ENCODE measurements around the gene CCDC102B.

The CCDC102B gene

GRCh38 chr18:68948622-68949021, 150.7 kb downstream of the CCDC102B start:
- Histone ChIP-seq H3K27me3 (ENCODE audit: low read length) (no peaks in the 10 kb centered on the region), H3K27ac (ENCODE audit: low read depth, low read length) (no peak overlapping the region), H3K9ac (ENCODE audit: low read length) (no peak overlapping the region), H3F3A (ENCODE audit: insufficient read depth) (no peaks in the 10 kb centered on the region), H3K9me3 (ENCODE audit: insufficient read depth, low read length) (no peaks in the 10 kb centered on the region), H4K20me1 (ENCODE audit: low read depth, low read length) (no peaks in the 10 kb centered on the region), H3K9me2 (replicated peaks; ENCODE audit: insufficient read depth, low read length) (no peaks in the 10 kb centered on the region), H3K79me2 (ENCODE audit: insufficient read depth, low read length) (no peaks in the 10 kb centered on the region), H2AFZ (ENCODE audit: low read depth, low read length, severe bottlenecking) (no peak overlapping the region), H3K36me3 (ENCODE audit: low read length) (no peaks in the 10 kb centered on the region), H3K4me3 (ENCODE audit: insufficient read depth, low read length, poor library complexity, severe bottlenecking) (no peak overlapping the region), H3K4me2 (ENCODE audit: low read depth, low read length, poor library complexity, severe bottlenecking) (no peak overlapping the region)
- no peak for TF ChIP-seq EZH2phosphoT487 (conservative IDR thresholded peaks at IDR 0.05; ENCODE audit: low read length)
- TF ChIP-seq, protein P1, sequence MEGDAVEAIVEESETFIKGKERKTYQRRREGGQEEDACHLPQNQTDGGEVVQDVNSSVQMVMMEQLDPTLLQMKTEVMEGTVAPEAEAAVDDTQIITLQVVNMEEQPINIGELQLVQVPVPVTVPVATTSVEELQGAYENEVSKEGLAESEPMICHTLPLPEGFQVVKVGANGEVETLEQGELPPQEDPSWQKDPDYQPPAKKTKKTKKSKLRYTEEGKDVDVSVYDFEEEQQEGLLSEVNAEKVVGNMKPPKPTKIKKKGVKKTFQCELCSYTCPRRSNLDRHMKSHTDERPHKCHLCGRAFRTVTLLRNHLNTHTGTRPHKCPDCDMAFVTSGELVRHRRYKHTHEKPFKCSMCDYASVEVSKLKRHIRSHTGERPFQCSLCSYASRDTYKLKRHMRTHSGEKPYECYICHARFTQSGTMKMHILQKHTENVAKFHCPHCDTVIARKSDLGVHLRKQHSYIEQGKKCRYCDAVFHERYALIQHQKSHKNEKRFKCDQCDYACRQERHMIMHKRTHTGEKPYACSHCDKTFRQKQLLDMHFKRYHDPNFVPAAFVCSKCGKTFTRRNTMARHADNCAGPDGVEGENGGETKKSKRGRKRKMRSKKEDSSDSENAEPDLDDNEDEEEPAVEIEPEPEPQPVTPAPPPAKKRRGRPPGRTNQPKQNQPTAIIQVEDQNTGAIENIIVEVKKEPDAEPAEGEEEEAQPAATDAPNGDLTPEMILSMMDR (IDR thresholded peaks at IDR 0.05; ENCODE audit: insufficient read depth, low read length, poor library complexity, severe bottlenecking), result no peak

DNA sequence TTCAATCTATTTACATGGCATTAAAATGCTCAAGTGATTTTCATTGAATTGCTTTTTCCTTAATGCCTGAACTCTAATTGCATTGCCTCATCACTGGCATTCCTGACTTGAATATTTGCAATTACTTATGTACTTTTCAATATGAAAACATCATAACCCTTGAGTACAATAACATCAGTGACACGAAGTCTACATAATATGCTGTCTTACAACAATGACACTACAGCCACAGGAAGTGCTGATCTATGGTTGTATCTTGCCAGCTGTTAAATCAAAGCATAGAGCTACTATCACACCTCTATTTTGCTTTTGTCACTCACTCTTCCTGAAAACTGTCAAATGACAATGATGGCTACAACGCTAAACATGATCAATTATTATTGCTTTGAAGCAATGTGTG, 156.9 kb downstream of the CCDC102B start:
- no peaks in the 10 kb centered on the region for H4K20me1 ChIP-seq (ENCODE audit: low read depth, low read length)
- no peaks in the 10 kb centered on the region for H3K27me3 ChIP-seq (ENCODE audit: low read length)
- TF ChIP-seq EZH2phosphoT487 (conservative IDR thresholded peaks at IDR 0.05; ENCODE audit: low read length), result no peak
- TF ChIP-seq, protein P1 (IDR thresholded peaks at IDR 0.05; ENCODE audit: insufficient read depth, low read length, poor library complexity, severe bottlenecking), result no peak
- H3K4me2 ChIP-seq (ENCODE audit: low read depth, low read length, poor library complexity, severe bottlenecking), result no peak overlapping the region
- no peaks in the 10 kb centered on the region for H3K79me2 ChIP-seq (ENCODE audit: insufficient read depth, low read length)
- H3K9me2 ChIP-seq (replicated peaks; ENCODE audit: insufficient read depth, low read length), result no peaks in the 10 kb centered on the region
- H3K4me3 ChIP-seq (ENCODE audit: insufficient read depth, low read length, poor library complexity, severe bottlenecking), result no peak overlapping the region
- no peaks in the 10 kb centered on the region for H3K36me3 ChIP-seq (ENCODE audit: low read length)
- no peak overlapping the region for H2AFZ ChIP-seq (ENCODE audit: low read depth, low read length, severe bottlenecking)
- H3K9ac ChIP-seq (ENCODE audit: low read length), result no peak overlapping the region
- H3K27ac ChIP-seq (ENCODE audit: low read depth, low read length), result no peak overlapping the region
- H3K9me3 ChIP-seq (ENCODE audit: insufficient read depth, low read length), result no peaks in the 10 kb centered on the region
- H3F3A ChIP-seq (ENCODE audit: insufficient read depth), result no peaks in the 10 kb centered on the region

- H3K9me2 ChIP-seq (replicated peaks; ENCODE audit: insufficient read depth, low read length), result no peaks in the 10 kb centered on the region
- H3K36me3 ChIP-seq (ENCODE audit: low read length), result no peaks in the 10 kb centered on the region
- H3K27me3 ChIP-seq (ENCODE audit: low read length), result no peaks in the 10 kb centered on the region
- H3K9me3 ChIP-seq (ENCODE audit: insufficient read depth, low read length), result no peaks in the 10 kb centered on the region
- no peak overlapping the region for H3K4me3 ChIP-seq (ENCODE audit: insufficient read depth, low read length, poor library complexity, severe bottlenecking)
- no peak overlapping the region for H3K9ac ChIP-seq (ENCODE audit: low read length)
- no peak overlapping the region for H2AFZ ChIP-seq (ENCODE audit: low read depth, low read length, severe bottlenecking)
- H3K79me2 ChIP-seq (ENCODE audit: insufficient read depth, low read length), result no peaks in the 10 kb centered on the region
- no peaks in the 10 kb centered on the region for H4K20me1 ChIP-seq (ENCODE audit: low read depth, low read length)
- no peaks in the 10 kb centered on the region for H3F3A ChIP-seq (ENCODE audit: insufficient read depth)
- no peak for TF ChIP-seq EZH2phosphoT487 (conservative IDR thresholded peaks at IDR 0.05; ENCODE audit: low read length)
- TF ChIP-seq, protein P1 (IDR thresholded peaks at IDR 0.05; ENCODE audit: insufficient read depth, low read length, poor library complexity, severe bottlenecking), result no peak
- no peak overlapping the region for H3K27ac ChIP-seq (ENCODE audit: low read depth, low read length)
- H3K4me2 ChIP-seq (ENCODE audit: low read depth, low read length, poor library complexity, severe bottlenecking), result no peak overlapping the region
These were observed 158.8 kb downstream of the CCDC102B start for GRCh38 chr18:68956650-68957049.

Measured in SU-DHL-6 (cell line).